Activated naive CD8-positive, alpha-beta T cell treated with anti-CD3 and anti-CD28 coated beads, Interleukin-2, amount 10 ng/mL, durations not matched to agents 7 days and 5 days (primary cell): ENCODE measurements around the gene DHRS13. TPM values are rescaled to one million over a fixed set of nuclear protein-coding genes. Genes with fewer than 3 reads are reported as not detected.
"Not testable (repeated sequence)": the region's sequence is repeated elsewhere in the genome, so short reads cannot be mapped to it uniquely, and the experiment has no call there.

Experiments used
- ATAC-seq: fragments of 150-1000 bp; cut with Tn5 transposase; one replicate; pipeline ENCODE4 v1.10.0; 2021; ENCODE audit warnings: low read depth, moderate library complexity
- POLR2A ChIA-PET: fragments of 350-600 bp; sonication (Branson Sonifier 250); formaldehyde crosslinking; loops from one replicate; lab custom pipeline; 2021; ENCODE audit warnings: antibody characterized with exemption; lab: Charles Lee
- DNase-seq: peaks from one replicate; pipeline ENCODE4 v3.0.0; 2021
- H3K27ac Mint-ChIP-seq: one replicate; pipeline ENCODE4 v1.8.0; 2022; ENCODE audit warnings: mild to moderate bottlenecking, mixed read lengths
- H3K27me3 Mint-ChIP-seq: one replicate; pipeline ENCODE4 v1.8.0; 2022; ENCODE audit warnings: mild to moderate bottlenecking, moderate library complexity, mixed read lengths
- H3K36me3 Mint-ChIP-seq: one replicate; pipeline ENCODE4 v1.8.0; 2021; ENCODE audit warnings: mild to moderate bottlenecking, mixed read lengths
- H3K4me1 Mint-ChIP-seq: one replicate; pipeline ENCODE4 v1.8.0; 2021; ENCODE audit warnings: mixed read lengths
- H3K4me3 Mint-ChIP-seq: one replicate; pipeline ENCODE4 v1.8.0; 2022; ENCODE audit warnings: mild to moderate bottlenecking, moderate library complexity, mixed read lengths
- H3K9me3 Mint-ChIP-seq: one replicate; pipeline ENCODE4 v1.8.0; 2021; ENCODE audit warnings: mixed read lengths
- total RNA-seq, 2 experiments: library from RNA; stranded (reverse); gene quantifications; one replicate each; pipeline ENCODE4 v1.2.3, GENCODE V29; 2021

The DHRS13 gene
- total RNA-seq, 2 experiments from 2014 or later: 31.6 to 32.0 TPM

- Mint-ChIP-seq H3K27me3 (no peaks in the 10 kb centered on the region), H3K27ac (peak within 1 kb of the TSS; percentile 97), H3K4me1 (peaks cover 56% of the 10 kb centered on the region), H3K4me3 (peak within 1 kb of the TSS; percentile 98), H3K9me3 (no peaks in the 10 kb centered on the region), H3K36me3 (peaks cover 27% of the 10 kb centered on the region)
- POLR2A ChIA-PET: interaction anchor here (0.5 to 3.8 kb wide), 11 partner anchors 26 to 243 kb away, joined by 3 to 16 read pairs (median 4); partner anchors contain the start of genes FAM222B, PHF12, PROCA1 and RPL23A
- DNase-seq (peak; percentile 80), ATAC-seq (peak; percentile 62)
These were observed 5.8 kb downstream of the DHRS13 start, which contains the start of gene FLOT2 for GRCh38 chr17:28896884-28897768. Gene FLOT2, minus strand, starts transcription at chr17:28897733. Its CDS starts 159 bp downstream, at chr17:28897574.

GRCh38 chr17:28896491-28896883, 6.4 kb downstream of the DHRS13 start:
- Mint-ChIP-seq H3K4me3 (peak overlapping the region; percentile 98), H3K27me3 (no peaks in the 10 kb centered on the region), H3K9me3 (no peaks in the 10 kb centered on the region), H3K36me3 (peaks cover 30% of the 10 kb centered on the region), H3K27ac (peak overlapping the region; percentile 97), H3K4me1 (peaks cover 55% of the 10 kb centered on the region)
- no peak for DNase-seq
- ATAC-seq: no peak
- POLR2A ChIA-PET: interaction anchor here (1.3 to 3.8 kb wide), 4 partner anchors 25 to 55 kb away, joined by 3 to 16 read pairs (median 12); partner anchors contain the start of genes FAM222B and PHF12

GRCh38 chr17:28895794-28896447, 7.0 kb downstream of the DHRS13 start:
- POLR2A ChIA-PET: interaction anchor here (1.3 to 3.8 kb wide), 2 partner anchors 53 to 54 kb away, joined by 3 to 15 read pairs; partner anchors contain the start of gene FAM222B
- peak overlapping the region; percentile 97 for H3K27ac Mint-ChIP-seq
- H3K27me3 Mint-ChIP-seq: no peaks in the 10 kb centered on the region
- peaks cover 60% of the 10 kb centered on the region for H3K4me1 Mint-ChIP-seq
- ATAC-seq (no peak), DNase-seq (no peak)
- H3K4me3 Mint-ChIP-seq: peak overlapping the region; percentile 98
- peaks cover 34% of the 10 kb centered on the region for H3K36me3 Mint-ChIP-seq
- H3K9me3 Mint-ChIP-seq: no peaks in the 10 kb centered on the region

GRCh38 chr17:28893248-28894183, 9.4 kb downstream of the DHRS13 start:
- H3K36me3 Mint-ChIP-seq: peaks cover 25% of the 10 kb centered on the region
- DNase-seq, H3K9me3 Mint-ChIP-seq, H3K27me3 Mint-ChIP-seq: not testable (repeated sequence)
- peak; percentile 16 for ATAC-seq
- peaks cover 57% of the 10 kb centered on the region for H3K4me1 Mint-ChIP-seq
- peak overlapping the region; percentile 84 for H3K4me3 Mint-ChIP-seq
- H3K27ac Mint-ChIP-seq: peak overlapping the region; percentile 95
- POLR2A ChIA-PET: interaction anchor here (0.6 to 3.8 kb wide), 12 partner anchors 9 to 232 kb away, joined by 3 to 28 read pairs (median 6); partner anchors contain the start of genes DHRS13, PHF12, SDF2 and SUPT6H

GRCh38 chr17:28892024-28892423, 10.9 kb downstream of the DHRS13 start:
- Mint-ChIP-seq H3K9me3 (no peaks in the 10 kb centered on the region), H3K4me1 (peaks cover 52% of the 10 kb centered on the region), H3K4me3 (peak overlapping the region; percentile 15), H3K36me3 (peaks cover 20% of the 10 kb centered on the region), H3K27ac (peak overlapping the region; percentile 72), H3K27me3 (no peaks in the 10 kb centered on the region)
- no peak for DNase-seq
- POLR2A ChIA-PET: interaction anchor here (0.6 to 3.8 kb wide), 10 partner anchors 10 to 318 kb away, joined by 3 to 28 read pairs (median 4); partner anchors contain the start of gene DHRS13
- no peak for ATAC-seq

GRCh38 chr17:28891201-28891600, 11.7 kb downstream of the DHRS13 start:
- no peak for DNase-seq
- no peak for ATAC-seq
- peaks cover 21% of the 10 kb centered on the region for H3K36me3 Mint-ChIP-seq
- POLR2A ChIA-PET: interaction anchor here (0.7 to 3.8 kb wide), 7 partner anchors 9 to 79 kb away, joined by 3 to 21 read pairs (median 4); partner anchors contain the start of gene DHRS13
- peak overlapping the region; percentile 72 for H3K27ac Mint-ChIP-seq
- H3K4me3 Mint-ChIP-seq: peak overlapping the region; percentile 7
- H3K27me3 Mint-ChIP-seq: no peaks in the 10 kb centered on the region
- H3K9me3 Mint-ChIP-seq: no peaks in the 10 kb centered on the region
- H3K4me1 Mint-ChIP-seq: peaks cover 51% of the 10 kb centered on the region

GRCh38 chr17:28889996-28890395, 12.9 kb downstream of the DHRS13 start:
- Mint-ChIP-seq H3K9me3 (no peaks in the 10 kb centered on the region), H3K4me1 (peaks cover 42% of the 10 kb centered on the region), H3K27me3 (no peaks in the 10 kb centered on the region), H3K4me3 (peak overlapping the region; percentile 74), H3K36me3 (peaks cover 22% of the 10 kb centered on the region), H3K27ac (peak overlapping the region; percentile 81)
- DNase-seq (no peak), ATAC-seq (peak; percentile 40)
- POLR2A ChIA-PET: interaction anchor here (0.7 to 1.5 kb wide), 3 partner anchors 9 to 18 kb away, joined by 3 to 6 read pairs (median 3); no protein-coding TSS in a partner anchor

- ATAC-seq (no peak), DNase-seq (no peak)
- Mint-ChIP-seq H3K27me3 (no peaks in the 10 kb centered on the region), H3K27ac (no peak overlapping the region), H3K36me3 (peaks cover 29% of the 10 kb centered on the region), H3K4me1 (peaks cover 44% of the 10 kb centered on the region), H3K4me3 (no peak overlapping the region), H3K9me3 (no peaks in the 10 kb centered on the region)
- POLR2A ChIA-PET: interaction anchor here (0.6 kb wide), 1 partner anchor 244 kb away, joined by 3 read pairs; the partner anchor contains the start of gene BLTP2
These were observed 14.0 kb downstream of the DHRS13 start for GRCh38 chr17:28888832-28889231.

- Mint-ChIP-seq H3K4me3 (no peak overlapping the region), H3K36me3 (peaks cover 26% of the 10 kb centered on the region), H3K4me1 (peaks cover 35% of the 10 kb centered on the region), H3K27ac (no peak overlapping the region), H3K27me3 (no peaks in the 10 kb centered on the region), H3K9me3 (no peaks in the 10 kb centered on the region)
- ATAC-seq (no peak), DNase-seq (no peak)
- POLR2A ChIA-PET: no interaction called here
These were observed 14.9 kb downstream of the DHRS13 start for GRCh38 chr17:28887871-28888471.

- POLR2A ChIA-PET: no interaction called here
- H3K27me3 Mint-ChIP-seq: no peaks in the 10 kb centered on the region
- DNase-seq (no peak), ATAC-seq (no peak)
- peaks cover 18% of the 10 kb centered on the region for H3K36me3 Mint-ChIP-seq
- no peak overlapping the region for H3K4me3 Mint-ChIP-seq
- H3K4me1 Mint-ChIP-seq: peaks cover 20% of the 10 kb centered on the region
- no peaks in the 10 kb centered on the region for H3K9me3 Mint-ChIP-seq
- H3K27ac Mint-ChIP-seq: no peak overlapping the region
These were observed 16.9 kb downstream of the DHRS13 start for GRCh38 chr17:28885951-28886350.

- no peak for ATAC-seq
- Mint-ChIP-seq H3K4me1 (peaks cover 16% of the 10 kb centered on the region), H3K27ac (no peak overlapping the region), H3K4me3 (no peak overlapping the region), H3K27me3 (no peaks in the 10 kb centered on the region), H3K9me3 (no peaks in the 10 kb centered on the region), H3K36me3 (peaks cover 16% of the 10 kb centered on the region)
- no peak for DNase-seq
- POLR2A ChIA-PET: no interaction called here
These were observed 17.5 kb downstream of the DHRS13 start for GRCh38 chr17:28885363-28885762.
